HepG2 (cell line): Measurements from ENCODE around the gene MRPS25. TPM values are rescaled to one million over a fixed set of nuclear protein-coding genes. Genes with fewer than 3 reads are reported as not detected.

Experiments
- CBFB ChIP-seq: sonication (generic); formaldehyde crosslinking; IDR thresholded peaks from 2 replicates; pipeline ENCODE4 v1.4.0; 2020; ENCODE audit warnings: missing genetic modification reagents
- CBX1 ChIP-seq: IDR thresholded peaks from one replicate; pipeline ENCODE4 v1.6.1; 2016; ENCODE audit warnings: antibody characterized with exemption, low read depth
- KLF15 ChIP-seq: sonication (generic); formaldehyde crosslinking; IDR thresholded peaks from 2 replicates; pipeline ENCODE4 v1.8.1; 2023; ENCODE audit warnings: borderline replicate concordance, mild to moderate bottlenecking, inconsistent platforms, missing genetic modification reagents, mixed read lengths
- MXD4 ChIP-seq: IDR thresholded peaks from 2 replicates; pipeline ENCODE4 v1.6.1; 2016; ENCODE audit warnings: mild to moderate bottlenecking, missing biosample characterization, missing genetic modification reagents
- RFXANK ChIP-seq: IDR thresholded peaks from 2 replicates; pipeline ENCODE4 v1.6.1; 2016
- SNRNP70 ChIP-seq: fragments of 200-400 bp; formaldehyde crosslinking; IDR thresholded peaks from 2 replicates; pipeline ENCODE4 v1.6.1; 2017; ENCODE audit warnings: mild to moderate bottlenecking, low read depth, low read length, moderate library complexity
- YEATS2 ChIP-seq: sonication (generic); formaldehyde crosslinking; IDR thresholded peaks from 2 replicates; pipeline ENCODE4 v1.4.0; 2020; ENCODE audit warnings: missing genetic modification reagents, borderline replicate concordance
- YEATS4 ChIP-seq: sonication (generic); formaldehyde crosslinking; IDR thresholded peaks from 2 replicates; pipeline ENCODE4 v1.4.0; 2020; ENCODE audit warnings: missing genetic modification reagents, borderline replicate concordance
- ZFP82 ChIP-seq: sonication (generic); formaldehyde crosslinking; IDR thresholded peaks from 2 replicates; pipeline ENCODE4 v1.5.1; 2020; ENCODE audit warnings: mild to moderate bottlenecking, missing genetic modification reagents, borderline replicate concordance
- ZMYM3 ChIP-seq: sonication (generic); formaldehyde crosslinking; IDR thresholded peaks from 2 replicates; pipeline ENCODE4 v1.5.1; 2020; ENCODE audit warnings: mild to moderate bottlenecking, missing genetic modification reagents
- ZNF17 ChIP-seq: sonication (generic); formaldehyde crosslinking; IDR thresholded peaks from 2 replicates; pipeline ENCODE4 v1.5.0; 2020; ENCODE audit warnings: mild to moderate bottlenecking, missing genetic modification reagents
- ZNF292 ChIP-seq: sonication (generic); formaldehyde crosslinking; IDR thresholded peaks from 2 replicates; pipeline ENCODE4 v1.8.1; 2022; ENCODE audit warnings: mild to moderate bottlenecking, low read depth, missing genetic modification reagents, borderline replicate concordance
- ZNF317 ChIP-seq: sonication (generic); formaldehyde crosslinking; IDR thresholded peaks from 2 replicates; pipeline ENCODE4 v1.5.0; 2020; ENCODE audit warnings: mild to moderate bottlenecking, missing genetic modification reagents
- ZNF616 ChIP-seq: sonication (generic); formaldehyde crosslinking; IDR thresholded peaks from 2 replicates; pipeline ENCODE4 v1.5.0; 2020; ENCODE audit warnings: low read depth, mild to moderate bottlenecking, missing genetic modification reagents
- ZSCAN12 ChIP-seq: sonication (generic); formaldehyde crosslinking; IDR thresholded peaks from 2 replicates; pipeline ENCODE4 v1.9.0; 2021; ENCODE audit warnings: mild to moderate bottlenecking, missing genetic modification reagents
- ZSCAN25 ChIP-seq: sonication (generic); formaldehyde crosslinking; IDR thresholded peaks from 2 replicates; pipeline ENCODE4 v1.8.0; 2022; ENCODE audit warnings: mild to moderate bottlenecking, missing genetic modification reagents
- polyA plus RNA-seq, 8 experiments: library from polyadenylated mRNA; depleted of rRNA in 3 of 8; stranded (reverse) in 7 of 8; unstranded in 1 of 8; fragments of >200 nt; fragmentation: Illumina TruSeq in 4 of 8; extraction: Trizol in 4 of 8; gene quantifications; 2 replicates each; pipeline versions ENCODE4 v1.2.1 to v1.2.3, GENCODE V29; 2011 to 2016; ENCODE audit warnings: low read depth in 4 of 8, missing spikeins in 1 of 8, mixed read lengths in 1 of 8; ENCODE audit not compliant: insufficient read depth in 1 of 8
- total RNA-seq, 5 experiments: library from RNA; depleted of rRNA; stranded (reverse); fragments of >200 nt; fragmentation: Illumina TruSeq; extraction: Trizol; gene quantifications; 2 replicates each; pipeline ENCODE4 v1.2.3, GENCODE V29; 2016; ENCODE audit warnings: low read depth in 1 of 5
- TF ChIP-seq, protein P1 (sequence below): sonication (generic); formaldehyde crosslinking; IDR thresholded peaks from 2 replicates; pipeline ENCODE4 v1.5.1; 2020; ENCODE audit warnings: mild to moderate bottlenecking, missing genetic modification reagents, moderate library complexity
- TF ChIP-seq, protein P2 (sequence below): sonication (generic); formaldehyde crosslinking; IDR thresholded peaks from 2 replicates; pipeline ENCODE4 v1.9.0; 2021; ENCODE audit warnings: missing genetic modification reagents, borderline replicate concordance
- TF ChIP-seq, protein P3 (sequence below): IDR thresholded peaks from 2 replicates; pipeline ENCODE4 v1.6.1; 2016; ENCODE audit warnings: missing compliant biosample characterization, missing genetic modification reagents, borderline replicate concordance
- TF ChIP-seq, protein P4 (sequence below): sonication (generic); formaldehyde crosslinking; IDR thresholded peaks from 2 replicates; pipeline ENCODE4 v1.4.0; 2020; ENCODE audit warnings: missing genetic modification reagents
- TF ChIP-seq, protein P5 (sequence below): IDR thresholded peaks from 2 replicates; pipeline ENCODE4 v1.6.1; 2016; ENCODE audit warnings: mild to moderate bottlenecking, missing biosample characterization, missing genetic modification reagents

MRPS25 gene
- total and polyA plus RNA-seq, 2 of the 13 experiments (the other 11 are each of a cell fraction or from before 2014, with no cell fraction given) = 60.1 to 74.3 TPM

DNA sequence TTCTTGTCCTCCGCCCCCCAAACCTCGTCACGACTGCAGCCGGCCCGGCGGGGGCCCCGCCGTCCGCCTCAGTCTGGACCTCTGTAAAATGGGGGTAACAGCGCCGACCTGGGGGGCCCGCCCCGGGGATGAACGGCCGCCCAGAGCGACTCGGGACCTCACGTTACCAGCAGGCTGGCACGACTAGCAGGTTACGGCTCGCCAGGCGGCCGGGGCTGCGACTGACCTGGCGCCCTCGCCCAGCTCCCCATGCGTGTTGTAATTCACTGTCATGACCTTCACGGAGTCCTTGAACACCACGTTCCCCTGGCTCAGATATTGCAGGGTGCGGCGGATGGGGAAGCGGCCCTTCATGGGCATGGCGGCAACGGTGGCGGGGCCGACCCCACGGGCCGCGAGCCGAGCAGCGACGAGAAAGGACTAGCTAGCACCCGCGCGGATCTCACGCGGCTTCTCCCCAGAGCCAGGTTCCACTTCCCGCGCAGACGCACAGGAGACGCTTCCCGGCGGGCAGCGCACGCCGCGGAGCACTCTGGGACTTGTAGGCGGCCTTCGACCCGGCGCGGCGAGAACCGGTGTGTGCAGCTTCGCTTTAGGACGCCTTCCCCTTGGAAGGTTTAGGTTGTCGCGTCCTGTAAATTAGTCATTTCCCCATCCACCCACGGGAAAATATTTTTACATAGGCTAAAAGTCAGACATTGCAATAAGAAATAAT, at the start of gene MRPS25 (continued):
- TF ChIP-seq, protein P1, sequence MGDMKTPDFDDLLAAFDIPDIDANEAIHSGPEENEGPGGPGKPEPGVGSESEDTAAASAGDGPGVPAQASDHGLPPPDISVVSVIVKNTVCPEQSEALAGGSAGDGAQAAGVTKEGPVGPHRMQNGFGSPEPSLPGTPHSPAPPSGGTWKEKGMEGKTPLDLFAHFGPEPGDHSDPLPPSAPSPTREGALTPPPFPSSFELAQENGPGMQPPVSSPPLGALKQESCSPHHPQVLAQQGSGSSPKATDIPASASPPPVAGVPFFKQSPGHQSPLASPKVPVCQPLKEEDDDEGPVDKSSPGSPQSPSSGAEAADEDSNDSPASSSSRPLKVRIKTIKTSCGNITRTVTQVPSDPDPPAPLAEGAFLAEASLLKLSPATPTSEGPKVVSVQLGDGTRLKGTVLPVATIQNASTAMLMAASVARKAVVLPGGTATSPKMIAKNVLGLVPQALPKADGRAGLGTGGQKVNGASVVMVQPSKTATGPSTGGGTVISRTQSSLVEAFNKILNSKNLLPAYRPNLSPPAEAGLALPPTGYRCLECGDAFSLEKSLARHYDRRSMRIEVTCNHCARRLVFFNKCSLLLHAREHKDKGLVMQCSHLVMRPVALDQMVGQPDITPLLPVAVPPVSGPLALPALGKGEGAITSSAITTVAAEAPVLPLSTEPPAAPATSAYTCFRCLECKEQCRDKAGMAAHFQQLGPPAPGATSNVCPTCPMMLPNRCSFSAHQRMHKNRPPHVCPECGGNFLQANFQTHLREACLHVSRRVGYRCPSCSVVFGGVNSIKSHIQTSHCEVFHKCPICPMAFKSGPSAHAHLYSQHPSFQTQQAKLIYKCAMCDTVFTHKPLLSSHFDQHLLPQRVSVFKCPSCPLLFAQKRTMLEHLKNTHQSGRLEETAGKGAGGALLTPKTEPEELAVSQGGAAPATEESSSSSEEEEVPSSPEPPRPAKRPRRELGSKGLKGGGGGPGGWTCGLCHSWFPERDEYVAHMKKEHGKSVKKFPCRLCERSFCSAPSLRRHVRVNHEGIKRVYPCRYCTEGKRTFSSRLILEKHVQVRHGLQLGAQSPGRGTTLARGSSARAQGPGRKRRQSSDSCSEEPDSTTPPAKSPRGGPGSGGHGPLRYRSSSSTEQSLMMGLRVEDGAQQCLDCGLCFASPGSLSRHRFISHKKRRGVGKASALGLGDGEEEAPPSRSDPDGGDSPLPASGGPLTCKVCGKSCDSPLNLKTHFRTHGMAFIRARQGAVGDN (CRISPR knock-in tag) = peak; percentile 97
- TF ChIP-seq RFXANK = no peak
- TF ChIP-seq YEATS2 (CRISPR knock-in tag) = peak; percentile 81
- TF ChIP-seq, protein P2, sequence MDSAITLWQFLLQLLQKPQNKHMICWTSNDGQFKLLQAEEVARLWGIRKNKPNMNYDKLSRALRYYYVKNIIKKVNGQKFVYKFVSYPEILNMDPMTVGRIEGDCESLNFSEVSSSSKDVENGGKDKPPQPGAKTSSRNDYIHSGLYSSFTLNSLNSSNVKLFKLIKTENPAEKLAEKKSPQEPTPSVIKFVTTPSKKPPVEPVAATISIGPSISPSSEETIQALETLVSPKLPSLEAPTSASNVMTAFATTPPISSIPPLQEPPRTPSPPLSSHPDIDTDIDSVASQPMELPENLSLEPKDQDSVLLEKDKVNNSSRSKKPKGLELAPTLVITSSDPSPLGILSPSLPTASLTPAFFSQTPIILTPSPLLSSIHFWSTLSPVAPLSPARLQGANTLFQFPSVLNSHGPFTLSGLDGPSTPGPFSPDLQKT (CRISPR knock-in tag) = 0 out of 2 replicates have a peak, but pooled peaks have one; percentile 69
- TF ChIP-seq ZMYM3 (CRISPR knock-in tag) = peak; percentile 73
- 0 out of 2 replicates have a peak, but pooled peaks have one; percentile 69 for TF ChIP-seq ZNF292 (CRISPR knock-in tag)
- TF ChIP-seq ZNF616 (CRISPR knock-in tag) = no peak
- TF ChIP-seq SNRNP70 = no peak
- TF ChIP-seq CBFB (CRISPR knock-in tag) = peak; percentile 86
- peak; percentile 96 for TF ChIP-seq YEATS4
- TF ChIP-seq, protein P3, sequence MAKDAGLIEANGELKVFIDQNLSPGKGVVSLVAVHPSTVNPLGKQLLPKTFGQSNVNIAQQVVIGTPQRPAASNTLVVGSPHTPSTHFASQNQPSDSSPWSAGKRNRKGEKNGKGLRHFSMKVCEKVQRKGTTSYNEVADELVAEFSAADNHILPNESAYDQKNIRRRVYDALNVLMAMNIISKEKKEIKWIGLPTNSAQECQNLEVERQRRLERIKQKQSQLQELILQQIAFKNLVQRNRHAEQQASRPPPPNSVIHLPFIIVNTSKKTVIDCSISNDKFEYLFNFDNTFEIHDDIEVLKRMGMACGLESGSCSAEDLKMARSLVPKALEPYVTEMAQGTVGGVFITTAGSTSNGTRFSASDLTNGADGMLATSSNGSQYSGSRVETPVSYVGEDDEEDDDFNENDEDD (CRISPR knock-in tag) = peak; percentile 92
- TF ChIP-seq MXD4 (CRISPR knock-in tag) = peak; percentile 94
- 0 out of 2 replicates have a peak, but pooled peaks have one; percentile 18 for TF ChIP-seq ZSCAN25 (CRISPR knock-in tag)
- TF ChIP-seq, protein P4, sequence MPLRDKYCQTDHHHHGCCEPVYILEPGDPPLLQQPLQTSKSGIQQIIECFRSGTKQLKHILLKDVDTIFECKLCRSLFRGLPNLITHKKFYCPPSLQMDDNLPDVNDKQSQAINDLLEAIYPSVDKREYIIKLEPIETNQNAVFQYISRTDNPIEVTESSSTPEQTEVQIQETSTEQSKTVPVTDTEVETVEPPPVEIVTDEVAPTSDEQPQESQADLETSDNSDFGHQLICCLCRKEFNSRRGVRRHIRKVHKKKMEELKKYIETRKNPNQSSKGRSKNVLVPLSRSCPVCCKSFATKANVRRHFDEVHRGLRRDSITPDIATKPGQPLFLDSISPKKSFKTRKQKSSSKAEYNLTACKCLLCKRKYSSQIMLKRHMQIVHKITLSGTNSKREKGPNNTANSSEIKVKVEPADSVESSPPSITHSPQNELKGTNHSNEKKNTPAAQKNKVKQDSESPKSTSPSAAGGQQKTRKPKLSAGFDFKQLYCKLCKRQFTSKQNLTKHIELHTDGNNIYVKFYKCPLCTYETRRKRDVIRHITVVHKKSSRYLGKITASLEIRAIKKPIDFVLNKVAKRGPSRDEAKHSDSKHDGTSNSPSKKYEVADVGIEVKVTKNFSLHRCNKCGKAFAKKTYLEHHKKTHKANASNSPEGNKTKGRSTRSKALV (CRISPR knock-in tag) = peak; percentile 58; the same call in 1 of the 2 replicates
- TF ChIP-seq, protein P5, sequence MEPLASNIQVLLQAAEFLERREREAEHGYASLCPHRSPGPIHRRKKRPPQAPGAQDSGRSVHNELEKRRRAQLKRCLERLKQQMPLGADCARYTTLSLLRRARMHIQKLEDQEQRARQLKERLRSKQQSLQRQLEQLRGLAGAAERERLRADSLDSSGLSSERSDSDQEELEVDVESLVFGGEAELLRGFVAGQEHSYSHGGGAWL (CRISPR knock-in tag) = peak; percentile 91
- TF ChIP-seq KLF15 (CRISPR knock-in tag) = no peak
- TF ChIP-seq CBX1 = peak; percentile 37
- TF ChIP-seq ZFP82 = peak; percentile 70; the same call in 1 of the 2 replicates
- TF ChIP-seq ZSCAN12 (CRISPR knock-in tag) = no peak
- TF ChIP-seq ZNF317 (CRISPR knock-in tag) = peak; percentile 63; the same call in 1 of the 2 replicates
- TF ChIP-seq ZNF17 (CRISPR knock-in tag) = no peak
